Activated T-cell treated with anti-CD3 and anti-CD28 coated beads for 1 hour (primary cell): ENCODE results near the gene ABCA10.

ENCODE experiments used
- DNase-seq: peaks from one replicate; pipeline ENCODE4 v3.0.0-alpha.2; 2020; ENCODE audit warnings: low read depth

ABCA10 gene

DNA sequence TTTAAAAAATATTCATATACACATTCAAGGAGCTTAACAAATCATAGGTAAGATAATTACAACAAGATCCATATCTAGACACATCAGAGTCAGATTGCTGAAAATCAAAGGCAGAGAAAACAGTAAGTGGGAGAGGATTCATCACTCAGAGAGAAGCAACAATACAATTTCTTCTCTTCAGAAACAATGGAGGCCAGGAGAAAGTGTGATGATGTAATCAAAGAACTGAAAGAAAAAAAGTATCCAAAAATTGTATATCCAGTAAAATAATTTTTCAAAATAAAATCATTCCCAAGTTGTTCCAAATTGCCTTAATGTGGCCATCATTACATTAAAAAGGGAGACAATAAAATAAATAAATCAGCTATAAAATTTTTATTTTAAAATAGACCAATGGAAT, 69.2 kb downstream of the ABCA10 start:
- no peak for DNase-seq

DNA sequence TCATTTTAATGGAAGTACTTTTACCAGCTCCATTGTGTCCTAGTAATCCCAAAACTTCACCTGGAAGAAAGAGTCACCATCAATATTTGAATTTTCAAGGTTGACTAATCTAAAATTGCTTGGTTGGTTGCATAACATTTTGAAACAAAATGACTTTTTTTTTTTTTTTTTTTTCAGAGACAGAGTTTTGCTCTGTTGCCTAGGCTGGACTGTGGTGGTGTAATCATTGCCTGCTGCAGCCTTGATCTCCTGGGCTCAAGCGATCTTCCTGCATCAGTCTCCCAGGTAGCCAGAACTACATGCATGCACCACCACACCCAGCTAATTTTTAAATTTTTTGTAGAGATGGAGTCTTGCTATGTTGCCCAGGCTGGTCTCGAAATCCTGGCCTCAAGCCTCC, 74.4 kb downstream of the ABCA10 start:
- no peak for DNase-seq

DNA sequence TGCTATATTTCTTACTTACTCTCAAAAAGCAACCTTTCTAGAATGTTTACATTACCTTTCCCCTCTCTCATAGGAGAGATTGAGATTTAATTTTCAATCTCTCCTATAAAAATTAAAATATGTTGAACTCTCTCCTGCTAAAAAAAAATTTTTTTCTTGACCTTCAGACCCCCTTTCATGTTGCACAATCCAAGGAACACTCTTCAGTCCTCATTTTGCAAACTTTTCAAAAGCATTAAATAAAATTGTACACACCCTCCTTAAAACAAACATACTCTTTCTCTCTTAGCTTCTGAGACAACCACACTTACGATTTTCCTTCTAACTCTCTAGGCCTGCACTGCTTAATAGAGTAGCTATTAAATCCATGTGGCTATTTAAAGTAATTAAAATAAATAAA, 78.3 kb downstream of the ABCA10 start:
- no peak for DNase-seq

DNA sequence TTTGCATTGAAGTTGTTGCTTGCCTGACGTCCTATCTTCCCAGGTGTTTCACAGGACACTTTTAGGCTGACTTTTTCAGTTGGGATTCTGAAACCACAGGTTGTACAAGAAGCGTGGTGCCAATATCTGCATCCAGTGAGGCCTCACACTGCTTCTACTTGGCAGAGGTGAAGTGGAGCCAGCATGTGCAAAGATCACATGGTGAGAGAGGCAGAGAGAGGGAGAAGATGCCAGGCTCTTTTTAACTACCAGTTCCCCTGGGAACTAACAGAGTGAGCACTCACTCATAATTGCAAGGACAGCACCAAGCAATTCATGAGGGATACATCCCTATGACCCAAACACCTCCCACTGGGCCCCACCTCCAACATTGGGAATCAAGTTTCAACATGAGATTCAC, 81.2 kb downstream of the ABCA10 start:
- DNase-seq, result no peak

- no peak for DNase-seq
Measured at GRCh38 chr17:69144331-69145255, 84.0 kb downstream of the ABCA10 start.

GRCh38 chr17:69143683-69144231, 84.9 kb downstream of the ABCA10 start:
- no peak for DNase-seq

DNA sequence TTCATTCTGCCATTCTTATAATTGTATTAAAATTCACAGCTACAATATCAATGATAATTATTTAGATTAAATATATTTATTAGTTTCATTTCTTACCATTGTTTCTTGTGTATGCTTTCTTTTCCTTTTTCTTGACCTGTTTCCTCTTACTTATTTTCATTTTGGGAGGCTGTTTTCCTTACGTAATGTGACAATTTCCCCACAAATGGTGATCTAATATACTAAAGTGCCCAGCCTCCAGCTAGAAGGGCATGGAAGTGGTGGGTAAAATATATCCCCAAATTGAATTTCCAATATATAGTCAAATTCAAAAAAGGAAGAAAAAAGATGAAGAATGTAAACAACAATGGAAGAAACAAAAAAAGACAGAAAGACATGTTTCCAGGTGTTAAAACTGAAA, 85.5 kb downstream of the ABCA10 start:
- DNase-seq, result no peak

- DNase-seq, result no peak
Measured at GRCh38 chr17:69142175-69142802, 86.3 kb downstream of the ABCA10 start.

DNA sequence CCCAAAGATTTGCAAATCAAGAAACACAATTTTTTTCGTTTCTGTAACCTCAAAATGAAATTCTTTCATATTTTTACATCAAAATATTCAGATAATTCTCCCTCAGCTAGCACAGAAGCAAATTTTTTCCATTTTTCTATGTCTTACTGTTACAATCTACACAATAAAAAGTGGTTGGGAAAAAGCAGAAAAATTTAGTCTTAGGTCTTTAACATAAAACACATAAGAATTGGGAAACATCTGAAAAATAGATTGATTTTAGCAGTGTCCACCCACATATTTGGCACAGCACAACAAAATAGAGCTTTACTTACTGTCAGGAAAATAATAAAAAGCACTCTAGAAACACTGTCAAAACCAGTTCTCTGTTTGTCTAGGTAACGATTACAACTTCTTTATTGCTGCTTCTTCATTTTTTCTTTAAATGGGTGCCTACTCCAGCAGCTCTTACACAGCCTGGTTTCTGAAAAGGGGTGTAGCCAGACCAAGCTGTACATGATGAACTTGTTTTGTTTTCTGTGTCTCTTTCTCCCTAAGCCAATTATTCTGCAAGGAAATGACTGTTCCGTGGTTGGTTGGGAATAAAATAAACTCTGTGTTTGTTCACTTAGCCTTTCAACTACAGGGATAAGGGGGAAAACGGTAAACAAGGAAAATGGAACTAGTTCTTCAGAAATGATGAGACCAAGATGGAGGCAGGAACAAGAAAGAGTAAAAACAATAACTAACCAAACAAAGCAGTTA, 87.0 kb downstream of the ABCA10 start, which contains the start of gene ABCA6:
ABCA6 (minus strand) TSS at position 465 of the 744 bp plus-strand sequence. CDS start 1,192 bp downstream, outside the sequence.
- no peak for DNase-seq

DNA sequence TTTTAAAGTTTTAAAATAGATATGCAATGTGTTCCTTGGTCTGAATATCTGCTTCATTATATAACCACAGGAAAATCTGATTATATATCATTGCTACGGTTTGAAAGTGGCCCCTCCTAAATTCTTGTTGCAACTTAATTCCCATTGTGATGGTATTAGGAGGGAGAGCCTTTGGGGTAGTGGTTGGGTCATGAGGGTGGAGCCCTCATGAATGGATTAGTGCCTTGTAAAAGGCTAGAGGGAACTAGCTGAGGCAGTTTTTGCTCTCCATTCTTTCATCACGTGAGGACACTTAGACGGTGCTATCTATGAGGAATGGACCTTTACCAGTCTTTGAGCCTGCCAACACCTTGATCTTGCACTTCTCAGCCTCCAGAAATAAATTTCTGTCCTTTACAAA, 94.5 kb downstream of the ABCA10 start:
- no peak for DNase-seq

- DNase-seq, result no peak
Measured at GRCh38 chr17:69130627-69131296, 97.9 kb downstream of the ABCA10 start.

- no peak for DNase-seq
Measured at GRCh38 chr17:69123626-69124025, 105.0 kb downstream of the ABCA10 start.

DNA sequence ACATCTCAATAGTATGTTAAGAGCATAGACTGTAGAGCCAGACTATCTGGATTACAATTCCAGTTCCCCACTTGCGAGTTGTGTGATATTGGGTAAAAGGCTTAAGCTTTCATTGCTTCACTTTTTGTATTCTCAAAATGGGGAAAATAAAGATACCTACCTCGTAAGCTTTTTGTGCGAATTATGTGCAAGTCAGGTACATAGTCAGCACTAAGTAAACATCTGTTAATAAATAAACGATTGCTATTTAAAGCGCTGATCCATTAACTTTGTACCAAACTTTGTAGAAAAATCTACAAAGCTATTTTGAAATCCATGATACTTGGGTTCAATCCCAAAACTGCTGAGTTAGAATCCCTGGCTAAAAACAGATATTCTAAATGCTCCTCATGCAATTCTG, 106.6 kb downstream of the ABCA10 start:
- DNase-seq, result no peak

- DNase-seq, result no peak
Measured at GRCh38 chr17:69117855-69118784, 110.5 kb downstream of the ABCA10 start.

GRCh38 chr17:69111794-69112193, 116.8 kb downstream of the ABCA10 start:
- no peak for DNase-seq

GRCh38 chr17:69105907-69106730, 122.5 kb downstream of the ABCA10 start:
- no peak for DNase-seq

- no peak for DNase-seq
Measured at GRCh38 chr17:69103557-69104233, 124.9 kb downstream of the ABCA10 start.

DNA sequence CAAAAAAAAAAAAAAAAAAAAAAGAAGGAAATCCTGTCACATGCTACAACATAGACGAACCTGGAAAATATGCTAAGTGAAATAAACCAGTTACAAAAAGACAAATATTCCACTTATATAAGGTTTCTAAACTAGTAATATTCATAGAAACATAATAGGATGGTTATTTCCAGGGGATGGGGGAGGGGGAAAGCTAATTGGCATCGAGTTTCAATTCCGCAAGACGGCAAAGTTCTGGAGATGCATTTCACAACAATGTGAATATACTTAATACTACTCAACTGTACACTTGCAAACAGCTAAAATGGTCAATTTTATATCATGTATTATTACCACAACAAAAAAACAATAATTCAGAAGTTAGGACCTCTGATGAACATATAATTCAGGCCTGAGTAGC, 130.0 kb downstream of the ABCA10 start:
- no peak for DNase-seq
